Nephron progenitor cell (in vitro differentiated cells): Measurements from ENCODE around the gene KRT23.

Experiments
- DNase-seq: peaks from one replicate; pipeline ENCODE4 v3.0.0; 2021
- H3K27ac Mint-ChIP-seq: 2 replicates; pipeline ENCODE4 v1.8.0; 2021; ENCODE audit warnings: mild to moderate bottlenecking, moderate library complexity, mixed read lengths
- H3K27me3 Mint-ChIP-seq: 2 replicates; pipeline ENCODE4 v1.8.0; 2021; ENCODE audit warnings: mild to moderate bottlenecking, low read depth, mixed read lengths; ENCODE audit not compliant: poor library complexity
- H3K36me3 Mint-ChIP-seq: 2 replicates; pipeline ENCODE4 v1.8.0; 2021; ENCODE audit warnings: low read depth, mixed read lengths
- H3K4me1 Mint-ChIP-seq: 2 replicates; pipeline ENCODE4 v1.8.0; 2021; ENCODE audit warnings: mixed read lengths
- H3K4me3 Mint-ChIP-seq: 2 replicates; pipeline ENCODE4 v1.8.0; 2021; ENCODE audit warnings: mild to moderate bottlenecking, moderate library complexity, mixed read lengths
- H3K9me3 Mint-ChIP-seq: 2 replicates; pipeline ENCODE4 v1.8.0; 2021; ENCODE audit warnings: mild to moderate bottlenecking, moderate library complexity, mixed read lengths
- TF ChIP-seq, protein P1 (sequence below): fragments of 200-600 bp; sonication (generic); IDR thresholded peaks from 2 replicates; pipeline ENCODE4 v1.5.0; 2021; ENCODE audit warnings: antibody characterized with exemption

KRT23 gene

GRCh38 chr17:40937384-40937819, at the start of gene KRT23:
TSS of gene KRT23 (minus strand) at chr17:40937646. CDS start at chr17:40936603, 1,043 bp downstream.
- Mint-ChIP-seq H3K36me3 (no peaks in the 10 kb centered on the region), H3K9me3 (no peaks in the 10 kb centered on the region), H3K4me1 (peaks cover 15% of the 10 kb centered on the region), H3K27me3 (peaks cover 7% of the 10 kb centered on the region), H3K27ac (peak within 1 kb of the TSS; percentile 71), H3K4me3 (no peak within 1 kb of the TSS)
- TF ChIP-seq, protein P1, sequence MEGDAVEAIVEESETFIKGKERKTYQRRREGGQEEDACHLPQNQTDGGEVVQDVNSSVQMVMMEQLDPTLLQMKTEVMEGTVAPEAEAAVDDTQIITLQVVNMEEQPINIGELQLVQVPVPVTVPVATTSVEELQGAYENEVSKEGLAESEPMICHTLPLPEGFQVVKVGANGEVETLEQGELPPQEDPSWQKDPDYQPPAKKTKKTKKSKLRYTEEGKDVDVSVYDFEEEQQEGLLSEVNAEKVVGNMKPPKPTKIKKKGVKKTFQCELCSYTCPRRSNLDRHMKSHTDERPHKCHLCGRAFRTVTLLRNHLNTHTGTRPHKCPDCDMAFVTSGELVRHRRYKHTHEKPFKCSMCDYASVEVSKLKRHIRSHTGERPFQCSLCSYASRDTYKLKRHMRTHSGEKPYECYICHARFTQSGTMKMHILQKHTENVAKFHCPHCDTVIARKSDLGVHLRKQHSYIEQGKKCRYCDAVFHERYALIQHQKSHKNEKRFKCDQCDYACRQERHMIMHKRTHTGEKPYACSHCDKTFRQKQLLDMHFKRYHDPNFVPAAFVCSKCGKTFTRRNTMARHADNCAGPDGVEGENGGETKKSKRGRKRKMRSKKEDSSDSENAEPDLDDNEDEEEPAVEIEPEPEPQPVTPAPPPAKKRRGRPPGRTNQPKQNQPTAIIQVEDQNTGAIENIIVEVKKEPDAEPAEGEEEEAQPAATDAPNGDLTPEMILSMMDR = no peak
- DNase-seq = peak; percentile 15

GRCh38 chr17:40986920-40987319, 49.5 kb upstream of the KRT23 start:
- no peak overlapping the region for H3K4me3 Mint-ChIP-seq
- peaks cover 6% of the 10 kb centered on the region for H3K27me3 Mint-ChIP-seq
- TF ChIP-seq, protein P1 = no peak
- no peaks in the 10 kb centered on the region for H3K36me3 Mint-ChIP-seq
- no peak for DNase-seq
- H3K9me3 Mint-ChIP-seq = peaks cover 11% of the 10 kb centered on the region
- peaks cover 34% of the 10 kb centered on the region for H3K4me1 Mint-ChIP-seq
- H3K27ac Mint-ChIP-seq = peak overlapping the region; percentile 47

DNA sequence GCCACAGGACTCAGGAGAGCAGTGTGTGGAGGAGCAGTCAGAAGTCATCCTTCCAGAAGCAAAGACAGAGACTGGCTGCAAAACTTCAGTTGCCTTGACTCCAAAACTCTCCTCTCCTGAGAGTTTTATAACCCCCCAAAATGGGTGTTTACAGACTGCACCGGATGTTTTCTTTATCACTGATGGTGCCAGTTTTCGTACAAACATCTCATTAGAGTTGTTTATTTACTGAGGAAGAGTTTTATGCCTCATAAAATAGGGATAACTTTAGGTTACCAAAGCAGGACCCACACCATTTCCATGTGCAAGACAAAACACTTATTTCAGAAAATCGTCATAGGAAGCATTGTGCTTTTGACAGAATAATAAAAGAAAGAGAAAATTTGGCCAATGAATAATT, 46.8 kb upstream of the KRT23 start, which contains the start of gene KRT40:
Gene KRT40, minus strand, starts transcription at position 101 of the 400 bp plus-strand sequence. Its CDS starts 53 bp downstream, at position 48.
- H3K36me3 Mint-ChIP-seq = no peaks in the 10 kb centered on the region
- no peak within 1 kb of the TSS for H3K27ac Mint-ChIP-seq
- no peak within 1 kb of the TSS for H3K4me3 Mint-ChIP-seq
- TF ChIP-seq, protein P1 = no peak
- H3K4me1 Mint-ChIP-seq = peaks cover 52% of the 10 kb centered on the region
- no peak for DNase-seq
- H3K27me3 Mint-ChIP-seq = peaks cover 6% of the 10 kb centered on the region
- peaks cover 6% of the 10 kb centered on the region for H3K9me3 Mint-ChIP-seq

DNA sequence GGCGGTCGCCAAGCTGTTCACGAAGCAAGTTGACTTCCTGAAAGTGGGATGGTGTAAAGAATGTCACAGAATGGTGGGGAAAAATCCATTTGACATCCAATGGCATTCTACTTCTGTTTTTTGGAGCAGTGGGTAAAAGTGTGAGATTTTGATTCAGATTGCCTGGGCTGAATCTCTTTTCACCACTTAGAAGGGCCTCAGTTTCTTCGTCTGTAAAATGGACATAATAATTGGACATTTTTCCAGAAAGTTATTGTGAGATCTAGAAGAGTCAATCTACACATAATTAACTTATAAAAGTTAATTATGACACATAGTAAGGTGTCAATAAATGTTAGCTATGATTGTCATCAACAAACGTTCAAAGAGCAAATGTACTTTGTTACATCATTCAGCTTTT, 43.7 kb upstream of the KRT23 start:
- Mint-ChIP-seq H3K27me3 (peaks cover 7% of the 10 kb centered on the region), H3K36me3 (no peaks in the 10 kb centered on the region), H3K27ac (peak overlapping the region; percentile 41), H3K9me3 (no peaks in the 10 kb centered on the region), H3K4me3 (no peak overlapping the region), H3K4me1 (peaks cover 38% of the 10 kb centered on the region)
- DNase-seq = no peak
- TF ChIP-seq, protein P1 = no peak

GRCh38 chr17:40980596-40980995, 43.1 kb upstream of the KRT23 start:
- TF ChIP-seq, protein P1 = no peak
- Mint-ChIP-seq H3K27me3 (peaks cover 7% of the 10 kb centered on the region), H3K4me1 (peaks cover 38% of the 10 kb centered on the region), H3K9me3 (no peaks in the 10 kb centered on the region), H3K36me3 (no peaks in the 10 kb centered on the region), H3K4me3 (no peak overlapping the region), H3K27ac (peak overlapping the region; percentile 41)
- DNase-seq = no peak

DNA sequence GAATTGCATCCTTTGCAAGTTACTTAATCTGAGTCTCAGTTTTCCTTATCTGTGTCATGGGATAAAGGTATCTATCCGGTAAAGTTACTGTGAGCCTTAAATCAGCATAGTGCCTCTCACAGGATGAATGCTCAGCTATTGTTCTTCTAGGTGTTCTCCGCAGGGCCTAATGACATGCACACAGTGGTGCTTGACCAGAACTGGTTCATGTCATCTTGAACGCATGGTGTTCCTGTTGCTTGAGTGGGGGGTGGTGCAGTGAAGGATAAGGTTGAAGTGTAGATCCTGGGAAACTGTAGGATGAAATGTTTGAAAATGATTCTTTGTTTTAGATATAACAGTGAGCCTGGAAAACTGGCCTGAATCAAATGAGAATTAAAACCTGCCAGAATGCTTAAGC, 42.7 kb upstream of the KRT23 start:
- DNase-seq = no peak
- Mint-ChIP-seq H3K4me1 (peaks cover 38% of the 10 kb centered on the region), H3K27me3 (peaks cover 7% of the 10 kb centered on the region), H3K4me3 (no peak overlapping the region), H3K36me3 (no peaks in the 10 kb centered on the region), H3K27ac (peak overlapping the region; percentile 41), H3K9me3 (no peaks in the 10 kb centered on the region)
- TF ChIP-seq, protein P1 = no peak
